Measurements from ENCODE around the gene RGL4. TPM values are rescaled to one million over a fixed set of nuclear protein-coding genes. Genes with fewer than 3 reads are reported as not detected.

RGL4 gene
- total RNA-seq, 3 donors from 2014 or later: 2.0 TPM; not detected in 2

GRCh38 chr22:23716811-23717801 is 26.3 kb downstream of the RGL4 start:
- Histone ChIP-seq H3K9me3 (no peaks in the 10 kb centered on the region), H3K4me3 (peak overlapping the region; percentile 69 to 89 (median 85)), H3K4me1 (no peaks in the 10 kb centered on the region), H3K27me3 (no peaks in the 10 kb centered on the region), H3K36me3 (no peaks in the 10 kb centered on the region), H3K27ac (peak overlapping the region; percentile 64 to 81)
- TF ChIP-seq POLR2A (IDR thresholded peaks at IDR 0.05) (peak; percentile 19), POLR2AphosphoS5 (IDR thresholded peaks at IDR 0.05) (peak; percentile 71 to 87 (median 85)), CTCF (IDR thresholded peaks at IDR 0.05) (no peak)
- intact Hi-C loops (cut with DNase I; ENCODE audit: low total_unique reads): no loop called here
- DNase-seq (ENCODE audit: low spot score in 2 of 2): peak; percentile 63

DNA sequence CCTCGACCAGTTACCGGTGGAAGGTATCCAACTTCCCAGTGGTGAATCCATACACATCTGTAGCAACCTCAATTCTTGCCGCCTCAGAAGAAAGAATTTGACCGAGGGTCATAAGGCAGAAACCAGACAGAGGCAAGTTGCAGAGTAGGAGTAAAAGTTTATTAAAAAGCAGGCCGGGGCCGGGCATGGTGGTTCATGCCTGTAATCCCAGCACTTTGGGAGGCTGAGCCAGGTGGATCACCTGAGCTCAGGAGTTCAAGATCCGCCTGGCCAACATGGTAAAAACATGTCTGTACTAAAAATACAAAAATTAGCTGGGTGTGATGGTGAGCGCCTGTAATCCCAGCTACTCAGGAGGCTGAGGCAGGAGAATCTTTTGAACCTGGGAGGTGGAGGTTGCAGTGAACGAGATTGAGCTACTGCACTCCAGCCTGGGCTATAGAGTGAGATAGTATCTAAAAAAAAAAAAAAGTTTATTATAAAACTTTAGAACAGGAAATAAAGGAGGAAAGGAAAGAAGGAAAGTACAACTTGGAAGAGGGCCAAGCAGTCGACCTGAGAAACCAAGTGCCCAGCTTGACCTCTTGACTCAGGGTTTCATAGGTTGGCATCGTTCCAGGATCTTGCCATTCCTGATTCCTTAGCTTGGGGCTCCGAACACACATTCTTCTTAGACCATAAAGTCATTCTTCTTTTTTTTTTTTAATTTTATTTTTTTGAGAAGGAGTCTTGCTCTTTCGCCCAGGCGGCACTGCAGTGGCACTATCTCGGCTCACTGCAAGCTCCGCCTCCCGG is 27.8 kb downstream of the RGL4 start:
- no peak for DNase-seq (ENCODE audit: low spot score in 2 of 2)
- H3K36me3 ChIP-seq: no peaks in the 10 kb centered on the region
- intact Hi-C loops (cut with DNase I; ENCODE audit: low total_unique reads): no loop called here
- H3K4me3 ChIP-seq: no peak overlapping the region
- no peaks in the 10 kb centered on the region for H3K4me1 ChIP-seq
- H3K9me3 ChIP-seq: no peaks in the 10 kb centered on the region
- no peak overlapping the region for H3K27ac ChIP-seq
- TF ChIP-seq POLR2AphosphoS5 (IDR thresholded peaks at IDR 0.05): no peak
- TF ChIP-seq POLR2A (IDR thresholded peaks at IDR 0.05): no peak
- no peak for TF ChIP-seq CTCF (IDR thresholded peaks at IDR 0.05)
- H3K27me3 ChIP-seq: no peaks in the 10 kb centered on the region

- H3K36me3 ChIP-seq: no peaks in the 10 kb centered on the region
- H3K4me3 ChIP-seq: no peak overlapping the region
- no peak overlapping the region for H3K27ac ChIP-seq
- intact Hi-C loops (cut with DNase I; ENCODE audit: low total_unique reads): no loop called here
- no peaks in the 10 kb centered on the region for H3K27me3 ChIP-seq
- H3K4me1 ChIP-seq: no peaks in the 10 kb centered on the region
- TF ChIP-seq CTCF (IDR thresholded peaks at IDR 0.05) (no peak), POLR2AphosphoS5 (IDR thresholded peaks at IDR 0.05) (no peak), POLR2A (IDR thresholded peaks at IDR 0.05) (no peak)
- no peaks in the 10 kb centered on the region for H3K9me3 ChIP-seq
- DNase-seq (ENCODE audit: low spot score in 2 of 2): no peak
Observed at GRCh38 chr22:23720855-23721254, 30.0 kb downstream of the RGL4 start.

DNA sequence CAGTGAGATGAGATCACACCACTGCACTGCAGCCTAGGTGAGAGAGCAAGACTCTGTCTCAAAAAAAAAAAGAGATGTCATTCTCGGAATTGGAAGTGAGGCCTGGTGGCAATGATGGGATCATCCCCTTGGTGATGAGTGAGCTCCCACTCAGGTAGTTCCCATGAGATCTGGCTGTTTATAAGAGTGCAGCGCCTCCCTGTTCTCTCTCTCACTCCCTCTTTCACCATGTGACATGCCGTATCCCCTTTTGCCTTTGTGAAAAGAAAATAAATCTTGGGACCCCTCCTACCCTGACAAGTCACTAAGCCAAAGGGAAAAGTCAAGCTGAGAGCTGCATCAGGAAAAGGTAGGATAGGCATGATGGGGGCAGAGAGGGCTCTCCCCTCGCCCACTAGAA is 31.3 kb downstream of the RGL4 start:
- H3K27me3 ChIP-seq: no peaks in the 10 kb centered on the region

More for the DNA sequence above, 31.3 kb downstream of the RGL4 start:
- no peaks in the 10 kb centered on the region for H3K4me1 ChIP-seq
- H3K36me3 ChIP-seq: no peaks in the 10 kb centered on the region
- no peaks in the 10 kb centered on the region for H3K9me3 ChIP-seq
- H3K27ac ChIP-seq: no peak overlapping the region
- DNase-seq (ENCODE audit: low spot score in 2 of 2): no peak
- TF ChIP-seq CTCF (IDR thresholded peaks at IDR 0.05) (no peak), POLR2A (IDR thresholded peaks at IDR 0.05) (no peak), POLR2AphosphoS5 (IDR thresholded peaks at IDR 0.05) (no peak)
- intact Hi-C loops (cut with DNase I; ENCODE audit: low total_unique reads): no loop called here
- H3K4me3 ChIP-seq: no peak overlapping the region
